ENCODE results near the gene UTS2R. TPM values are rescaled to one million over a fixed set of nuclear protein-coding genes. Genes with fewer than 3 reads are reported as not detected.
"Not testable (repeated sequence)": the region's sequence is repeated elsewhere in the genome, so short reads cannot be mapped to it uniquely, and the experiment has no call there.

Gene UTS2R
- total RNA-seq, 1 donor from 2014 or later: not detected

- FAIRE-seq (no peak), DNase-seq (ENCODE audit: low read depth) (no peak)
- Histone ChIP-seq H3K36me3 (ENCODE audit: control insufficient read depth, insufficient read depth, low read length) (no peaks in the 10 kb centered on the region), H3K4me3 (ENCODE audit: low read depth, low read length) (no peak overlapping the region), H3K27me3 (ENCODE audit: control insufficient read depth, insufficient read depth, low read length) (peaks cover 12% of the 10 kb centered on the region)
- no peak for TF ChIP-seq CTCF (IDR thresholded peaks at IDR 0.05; ENCODE audit: insufficient read depth, low read length, severe bottlenecking)
Observed at GRCh38 chr17:82356845-82357355, 14.7 kb upstream of the UTS2R start.

GRCh38 chr17:82357394-82357793 is 14.2 kb upstream of the UTS2R start:
- Histone ChIP-seq H3K27me3 (ENCODE audit: control insufficient read depth, insufficient read depth, low read length) (peaks cover 12% of the 10 kb centered on the region), H3K36me3 (ENCODE audit: control insufficient read depth, insufficient read depth, low read length) (no peaks in the 10 kb centered on the region), H3K4me3 (ENCODE audit: low read depth, low read length) (no peak overlapping the region)
- FAIRE-seq (no peak), DNase-seq (ENCODE audit: low read depth) (no peak)
- no peak for TF ChIP-seq CTCF (IDR thresholded peaks at IDR 0.05; ENCODE audit: insufficient read depth, low read length, severe bottlenecking)

GRCh38 chr17:82358465-82359350 is 12.9 kb upstream of the UTS2R start, which contains the start of gene TEX19:
Gene TEX19, plus strand, starts transcription at chr17:82359247. Its CDS starts 2,904 bp downstream, at chr17:82362151.
- DNase-seq (ENCODE audit: low read depth) (no peak), FAIRE-seq (no peak)
- H3K27me3 ChIP-seq (ENCODE audit: control insufficient read depth, insufficient read depth, low read length): peaks cover 10% of the 10 kb centered on the region
- H3K36me3 ChIP-seq (ENCODE audit: control insufficient read depth, insufficient read depth, low read length): no peaks in the 10 kb centered on the region
- no peak within 1 kb of the TSS for H3K4me3 ChIP-seq (ENCODE audit: low read depth, low read length)
- TF ChIP-seq CTCF (IDR thresholded peaks at IDR 0.05; ENCODE audit: insufficient read depth, low read length, severe bottlenecking): no peak

- peaks cover 10% of the 10 kb centered on the region for H3K27me3 ChIP-seq (ENCODE audit: control insufficient read depth, insufficient read depth, low read length)
- H3K36me3 ChIP-seq (ENCODE audit: control insufficient read depth, insufficient read depth, low read length); FAIRE-seq; DNase-seq (ENCODE audit: low read depth); H3K4me3 ChIP-seq (ENCODE audit: low read depth, low read length): not testable (repeated sequence)
Observed at GRCh38 chr17:82359451-82360074, 12.0 kb upstream of the UTS2R start.

- FAIRE-seq: no peak
- Histone ChIP-seq H3K36me3 (ENCODE audit: control insufficient read depth, insufficient read depth, low read length) (no peaks in the 10 kb centered on the region), H3K27me3 (ENCODE audit: control insufficient read depth, insufficient read depth, low read length) (peaks cover 6% of the 10 kb centered on the region), H3K4me3 (ENCODE audit: low read depth, low read length) (no peak overlapping the region)
- no peak for DNase-seq (ENCODE audit: low read depth)
- TF ChIP-seq CTCF (IDR thresholded peaks at IDR 0.05; ENCODE audit: insufficient read depth, low read length, severe bottlenecking): no peak
Observed at GRCh38 chr17:82361885-82362633, 9.5 kb upstream of the UTS2R start.

All from bronchial epithelial cell (primary cell).